Left ventricle myocardium inferior (tissue), 1 donor: ENCODE results near the gene FRYL. TPM values are rescaled to one million over a fixed set of nuclear protein-coding genes. Genes with fewer than 3 reads are reported as not detected.
A peak's percentile ranks its signal among the peaks of the same experiment; 100 is the strongest.

Experiments
- DNase-seq: peaks from one replicate; pipeline ENCODE4 v3.0.0-alpha.2; 2020
- H3K27ac ChIP-seq: fragments of 200-600 bp; replicated peaks from 2 replicates; pipeline ENCODE4 v1.8.0; 2021
- H3K27me3 ChIP-seq: fragments of 200-600 bp; 2 replicates; pipeline ENCODE4 v1.8.0; 2021; ENCODE audit warnings: low read depth
- H3K36me3 ChIP-seq: fragments of 200-600 bp; 2 replicates; pipeline ENCODE4 v1.8.0; 2021
- H3K4me1 ChIP-seq: fragments of 200-600 bp; 2 replicates; pipeline ENCODE4 v1.8.0; 2021
- H3K4me3 ChIP-seq: fragments of 200-600 bp; 2 replicates; pipeline ENCODE4 v1.8.0; 2021; ENCODE audit warnings: mild to moderate bottlenecking, moderate library complexity
- H3K9me3 ChIP-seq: fragments of 200-600 bp; replicated peaks from 2 replicates; pipeline ENCODE4 v1.8.0; 2021
- intact Hi-C: fragments of 100-400 bp; cut with micrococcal nuclease; formaldehyde crosslinking; loops from one replicate; pipeline ENCODE4 v1.11.0; 2022
- total RNA-seq: library from RNA; stranded (reverse); fragmentation: NEBNext Ultra II Directional; extraction: Animal tissue kit (Norgen Biotek cat#: 25700); gene quantifications from one replicate; pipeline ENCODE4 v1.2.1, GENCODE V29; 2021
- TF ChIP-seq, protein P1 (sequence below): fragments of 200-600 bp; IDR thresholded peaks from 2 replicates; pipeline ENCODE4 v1.8.0; 2021; ENCODE audit warnings: antibody characterized with exemption, mild to moderate bottlenecking, borderline replicate concordance
- donor health status: DM: no; HTN: yes; CAD: no; lungs with severe emphysema.

The FRYL gene
- total RNA-seq, 1 donor from 2014 or later: 33.2 TPM

DNA sequence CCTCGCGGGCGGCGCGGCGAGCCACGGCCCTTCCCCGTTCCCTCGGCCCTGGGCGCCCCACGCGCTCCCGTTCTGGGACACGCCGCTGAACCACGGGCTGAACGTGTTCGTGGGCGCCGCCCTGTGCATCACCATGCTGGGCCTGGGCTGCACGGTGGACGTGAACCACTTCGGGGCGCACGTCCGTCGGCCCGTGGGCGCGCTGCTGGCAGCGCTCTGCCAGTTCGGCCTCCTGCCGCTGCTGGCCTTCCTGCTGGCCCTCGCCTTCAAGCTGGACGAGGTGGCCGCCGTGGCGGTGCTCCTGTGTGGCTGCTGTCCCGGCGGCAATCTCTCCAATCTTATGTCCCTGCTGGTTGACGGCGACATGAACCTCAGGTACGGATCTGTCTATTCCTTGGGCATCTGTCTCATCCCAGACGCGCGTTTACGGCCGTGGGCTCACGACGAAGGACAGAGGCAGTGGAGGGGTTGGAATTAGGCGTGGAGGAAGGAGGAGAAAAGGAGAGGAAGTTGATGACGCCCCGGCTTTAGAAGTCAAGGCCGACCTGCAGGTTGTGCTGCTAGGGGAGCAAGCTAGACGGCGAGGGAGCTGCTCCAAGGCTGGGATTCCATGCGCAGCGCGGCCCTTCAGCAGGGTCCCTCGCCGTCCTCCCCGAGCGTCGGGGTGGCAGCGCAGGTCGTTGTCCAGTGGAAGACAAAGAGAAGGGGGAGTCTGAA lies 296.1 kb downstream of the FRYL start:
- peak overlapping the region; percentile 59 for H3K4me3 ChIP-seq
- H3K27ac ChIP-seq: no peak overlapping the region
- H3K4me1 ChIP-seq: peaks cover 7% of the 10 kb centered on the region
- H3K36me3 ChIP-seq: no peaks in the 10 kb centered on the region
- DNase-seq: no peak
- TF ChIP-seq, protein P1, sequence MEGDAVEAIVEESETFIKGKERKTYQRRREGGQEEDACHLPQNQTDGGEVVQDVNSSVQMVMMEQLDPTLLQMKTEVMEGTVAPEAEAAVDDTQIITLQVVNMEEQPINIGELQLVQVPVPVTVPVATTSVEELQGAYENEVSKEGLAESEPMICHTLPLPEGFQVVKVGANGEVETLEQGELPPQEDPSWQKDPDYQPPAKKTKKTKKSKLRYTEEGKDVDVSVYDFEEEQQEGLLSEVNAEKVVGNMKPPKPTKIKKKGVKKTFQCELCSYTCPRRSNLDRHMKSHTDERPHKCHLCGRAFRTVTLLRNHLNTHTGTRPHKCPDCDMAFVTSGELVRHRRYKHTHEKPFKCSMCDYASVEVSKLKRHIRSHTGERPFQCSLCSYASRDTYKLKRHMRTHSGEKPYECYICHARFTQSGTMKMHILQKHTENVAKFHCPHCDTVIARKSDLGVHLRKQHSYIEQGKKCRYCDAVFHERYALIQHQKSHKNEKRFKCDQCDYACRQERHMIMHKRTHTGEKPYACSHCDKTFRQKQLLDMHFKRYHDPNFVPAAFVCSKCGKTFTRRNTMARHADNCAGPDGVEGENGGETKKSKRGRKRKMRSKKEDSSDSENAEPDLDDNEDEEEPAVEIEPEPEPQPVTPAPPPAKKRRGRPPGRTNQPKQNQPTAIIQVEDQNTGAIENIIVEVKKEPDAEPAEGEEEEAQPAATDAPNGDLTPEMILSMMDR: no peak
- no peaks in the 10 kb centered on the region for H3K9me3 ChIP-seq
- peaks cover 83% of the 10 kb centered on the region for H3K27me3 ChIP-seq
- intact Hi-C loops: no loop called here

GRCh38 chr4:48483006-48483776 lies 296.9 kb downstream of the FRYL start, which contains the start of gene SLC10A4:
Gene SLC10A4 (plus strand): TSS chr4:48483343. CDS start chr4:48483562, 219 bp downstream.
- H3K36me3 ChIP-seq: no peaks in the 10 kb centered on the region
- no peak within 1 kb of the TSS for H3K27ac ChIP-seq
- intact Hi-C loops: no loop called here
- H3K27me3 ChIP-seq: peaks cover 75% of the 10 kb centered on the region
- DNase-seq: no peak
- peaks cover 7% of the 10 kb centered on the region for H3K4me1 ChIP-seq
- H3K4me3 ChIP-seq: peak within 1 kb of the TSS; percentile 59
- TF ChIP-seq, protein P1: no peak
- no peaks in the 10 kb centered on the region for H3K9me3 ChIP-seq

GRCh38 chr4:48481581-48481980 lies 298.5 kb downstream of the FRYL start:
- H3K4me1 ChIP-seq: peaks cover 9% of the 10 kb centered on the region
- H3K27ac ChIP-seq: no peak overlapping the region
- peaks cover 59% of the 10 kb centered on the region for H3K27me3 ChIP-seq
- H3K36me3 ChIP-seq: no peaks in the 10 kb centered on the region
- intact Hi-C loops: no loop called here
- DNase-seq: no peak
- no peaks in the 10 kb centered on the region for H3K9me3 ChIP-seq
- H3K4me3 ChIP-seq: no peak overlapping the region
- TF ChIP-seq, protein P1: no peak

- peak overlapping the region; percentile 24 for H3K27ac ChIP-seq
- TF ChIP-seq, protein P1: no peak
- H3K36me3 ChIP-seq: no peaks in the 10 kb centered on the region
- H3K4me1 ChIP-seq: peaks cover 3% of the 10 kb centered on the region
- intact Hi-C loops: no loop called here
- H3K27me3 ChIP-seq: peaks cover 26% of the 10 kb centered on the region
- H3K9me3 ChIP-seq: no peaks in the 10 kb centered on the region
- no peak for DNase-seq
- H3K4me3 ChIP-seq: no peak overlapping the region
Observed at GRCh38 chr4:48478273-48478672, 301.8 kb downstream of the FRYL start.

DNA sequence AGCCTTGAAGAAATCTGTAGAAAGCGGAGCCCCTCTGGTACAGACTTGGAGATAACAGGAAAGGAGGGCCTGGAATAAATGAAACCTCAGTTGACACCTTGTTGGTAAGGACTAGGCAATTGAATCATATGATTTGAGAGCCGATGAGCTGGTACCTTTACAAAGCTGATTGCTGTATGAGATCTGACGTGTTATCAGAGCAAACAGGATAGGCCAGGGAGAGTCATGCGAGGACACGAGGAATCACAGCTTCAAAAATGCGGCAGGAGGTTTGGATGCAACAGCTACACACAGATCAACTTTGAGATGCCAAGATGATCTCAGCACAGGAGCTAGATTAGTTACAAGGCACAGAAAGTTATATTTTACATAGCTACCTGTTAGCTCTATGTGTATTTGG lies 304.3 kb downstream of the FRYL start:
- no peak for DNase-seq
- Histone ChIP-seq H3K4me1 (peaks cover 2% of the 10 kb centered on the region), H3K27ac (no peak overlapping the region), H3K4me3 (no peak overlapping the region), H3K9me3 (no peaks in the 10 kb centered on the region), H3K36me3 (no peaks in the 10 kb centered on the region), H3K27me3 (peaks cover 3% of the 10 kb centered on the region)
- TF ChIP-seq, protein P1: no peak
- intact Hi-C loops: no loop called here
